Stimulated activated CD4-positive, alpha-beta T cell treated with anti-CD3 and anti-CD28 coated beads, Interleukin-15, amount 100 ng/mL, for 24 hours (primary cell): ENCODE data around the gene MYOG.

Experiments
- DNase-seq: peaks from one replicate; pipeline ENCODE4 v3.0.0-alpha.2; 2020

MYOG gene

DNA sequence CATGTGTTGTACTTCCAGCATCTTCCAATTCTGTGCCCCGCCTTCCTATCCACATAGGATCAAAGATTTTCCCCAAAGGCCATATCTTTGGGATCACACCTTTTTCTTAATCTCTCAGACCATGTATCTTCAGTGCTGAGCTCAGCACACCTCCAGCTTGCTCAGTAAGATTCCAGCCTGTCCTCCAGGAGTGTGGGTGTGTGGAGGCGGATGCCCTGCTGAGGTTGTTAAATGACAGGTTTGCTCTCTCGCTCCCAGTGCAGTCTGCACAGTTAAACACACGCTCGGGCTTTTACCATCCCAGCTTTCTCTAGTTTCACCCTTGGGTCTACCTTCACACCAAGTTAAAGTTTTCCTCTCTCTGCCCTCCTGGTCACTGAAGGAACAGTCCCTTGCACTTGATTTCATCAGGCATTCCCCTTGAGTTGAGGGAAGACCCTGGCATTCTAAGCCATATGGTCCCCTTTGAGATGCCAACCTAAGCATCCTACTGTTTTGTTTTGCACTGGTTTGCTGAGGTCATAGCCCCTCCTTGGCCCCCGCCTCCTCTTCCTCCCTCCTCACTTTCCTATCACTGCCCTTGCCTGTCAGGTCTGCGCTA, 13.7 kb downstream of the MYOG start:
- DNase-seq, result no peak

DNA sequence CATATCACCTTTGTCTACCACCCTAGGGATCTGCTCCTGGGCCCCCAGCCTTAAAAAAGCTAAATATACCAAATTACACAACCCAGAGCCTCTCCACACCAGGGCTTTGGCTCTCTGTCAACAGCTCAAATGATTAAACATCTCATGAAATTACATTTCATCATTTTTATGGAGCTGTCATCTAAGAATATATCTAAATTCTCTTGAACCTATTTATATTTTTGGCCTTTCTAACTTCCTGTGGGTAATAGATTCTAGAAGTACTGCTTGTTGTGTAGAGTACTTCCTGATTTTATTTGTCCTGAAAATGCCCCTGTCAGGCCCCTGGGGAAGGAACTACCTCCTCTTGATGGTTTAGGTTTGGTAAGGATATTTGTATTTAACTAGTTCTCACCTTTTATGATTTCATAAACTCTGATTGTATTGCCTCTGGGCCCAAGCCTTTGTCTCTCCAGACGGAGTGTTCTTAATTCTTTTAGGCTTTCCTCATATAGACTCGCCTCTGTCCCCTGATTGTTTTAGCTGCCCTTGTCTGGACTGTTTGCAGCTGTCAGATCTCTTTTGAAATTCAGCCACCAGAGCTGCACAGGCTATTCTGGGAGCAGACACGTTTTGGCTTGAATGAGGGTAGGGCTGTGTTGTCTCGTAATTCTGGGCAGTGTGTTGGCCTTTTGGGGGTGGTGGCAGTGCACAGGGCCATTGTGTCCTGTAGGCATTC, 16.6 kb downstream of the MYOG start:
- no peak for DNase-seq

- DNase-seq, result no peak
Measured at GRCh38 chr1:203066965-203067364, 18.8 kb downstream of the MYOG start.

GRCh38 chr1:203065986-203066385, 19.8 kb downstream of the MYOG start:
- DNase-seq, result no peak

DNA sequence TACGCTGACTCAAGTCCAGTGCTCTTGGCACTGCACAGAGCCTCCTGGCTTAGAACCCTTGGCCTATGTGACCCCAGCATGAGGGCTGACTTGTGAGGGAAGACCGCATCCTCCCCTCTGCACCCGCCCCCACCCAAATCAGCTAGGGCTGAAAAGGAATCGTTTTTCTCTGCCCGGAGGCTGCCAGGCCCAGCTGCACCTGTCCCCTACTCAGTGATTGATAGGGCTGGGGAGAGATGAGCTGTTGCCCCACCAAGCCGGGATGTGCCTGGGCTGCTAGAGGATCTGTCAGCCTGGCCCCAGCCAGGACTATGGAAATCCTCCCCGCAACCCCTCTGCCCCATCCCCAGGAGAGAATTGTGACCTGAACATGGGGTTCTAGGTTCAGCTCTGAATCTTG, 20.6 kb downstream of the MYOG start:
- DNase-seq, result no peak

DNA sequence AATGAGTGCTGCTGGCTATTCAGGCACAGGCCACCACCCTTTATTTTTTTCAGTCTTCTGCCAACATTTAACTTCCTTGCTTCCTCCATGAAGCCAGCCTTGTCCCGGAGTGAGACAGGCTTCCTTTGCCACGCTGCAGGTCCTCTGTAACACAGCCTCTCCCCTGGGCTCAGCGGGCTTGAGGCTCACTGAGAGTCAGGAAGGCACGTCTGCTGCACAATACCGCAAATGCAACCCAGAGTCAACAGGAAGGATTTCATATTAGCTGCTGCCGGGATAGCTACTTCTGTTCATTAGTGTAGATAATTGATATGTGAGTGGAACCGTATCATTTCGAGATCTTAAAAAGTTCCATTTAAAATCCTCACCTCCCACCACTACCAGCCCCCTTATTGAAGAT, 22.5 kb downstream of the MYOG start:
- DNase-seq, result no peak

DNA sequence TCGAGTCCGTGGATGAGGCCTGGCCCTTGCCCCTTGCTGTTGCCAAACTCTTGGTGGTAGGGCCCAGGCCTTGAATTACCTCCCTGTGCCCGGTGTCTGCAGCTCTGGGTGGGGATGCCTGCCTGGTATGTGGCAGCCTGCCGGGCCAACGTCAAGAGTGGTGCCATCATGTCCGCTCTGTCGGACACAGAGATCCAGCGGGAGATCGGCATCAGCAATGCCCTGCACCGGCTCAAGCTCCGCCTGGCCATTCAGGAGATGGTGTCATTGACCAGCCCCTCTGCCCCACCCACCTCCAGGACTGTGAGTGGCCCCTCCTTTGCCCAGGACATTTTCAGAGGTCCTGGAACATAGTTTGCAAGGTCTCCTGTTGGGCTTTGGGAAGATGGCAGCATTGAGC, 25.7 kb downstream of the MYOG start:
- no peak for DNase-seq

DNA sequence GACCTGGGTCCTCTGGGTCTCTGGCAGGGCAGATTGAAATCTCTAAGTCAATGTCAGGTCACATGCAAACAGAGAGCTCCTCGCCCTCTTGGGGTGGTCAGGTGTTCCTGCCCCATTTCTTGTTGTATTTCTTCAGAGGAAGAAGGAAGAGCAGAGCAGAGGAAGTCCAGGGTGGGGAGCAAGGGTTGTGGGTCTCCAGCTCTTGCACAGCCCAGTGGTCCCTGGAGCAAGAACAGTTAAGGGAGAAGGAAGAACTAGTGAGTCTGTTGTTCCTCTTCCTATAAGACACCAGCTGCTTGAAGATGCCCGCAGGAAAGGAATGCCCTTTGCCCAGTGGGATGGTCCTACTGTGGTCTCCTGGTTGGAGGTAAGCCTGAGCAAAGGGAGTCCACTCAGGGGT, 26.3 kb downstream of the MYOG start:
- no peak for DNase-seq

- DNase-seq, result no peak
Measured at GRCh38 chr1:203058676-203058935, 27.2 kb downstream of the MYOG start.

GRCh38 chr1:203057911-203058675, 27.7 kb downstream of the MYOG start:
- no peak for DNase-seq

DNA sequence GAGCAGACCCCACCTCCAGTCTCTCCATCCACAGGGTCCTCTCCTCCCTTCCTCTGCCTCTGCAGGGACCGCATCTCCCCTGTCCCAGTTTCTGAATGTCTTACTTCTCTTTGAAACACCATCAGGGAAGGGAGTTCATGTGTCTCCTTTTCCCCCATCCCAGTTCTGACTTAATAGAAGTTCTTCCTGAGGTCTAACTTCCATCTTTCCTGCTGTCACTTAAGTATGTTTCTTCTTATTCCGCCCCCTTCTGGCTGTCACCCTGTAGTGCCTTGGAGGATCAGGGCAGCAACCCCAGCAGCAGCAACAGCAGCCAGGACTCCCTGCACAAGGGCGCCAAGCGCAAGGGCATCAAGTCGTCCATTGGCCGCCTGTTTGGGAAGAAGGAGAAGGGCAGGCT, 29.3 kb downstream of the MYOG start:
- no peak for DNase-seq

- no peak for DNase-seq
Measured at GRCh38 chr1:203056012-203056411, 29.8 kb downstream of the MYOG start.

DNA sequence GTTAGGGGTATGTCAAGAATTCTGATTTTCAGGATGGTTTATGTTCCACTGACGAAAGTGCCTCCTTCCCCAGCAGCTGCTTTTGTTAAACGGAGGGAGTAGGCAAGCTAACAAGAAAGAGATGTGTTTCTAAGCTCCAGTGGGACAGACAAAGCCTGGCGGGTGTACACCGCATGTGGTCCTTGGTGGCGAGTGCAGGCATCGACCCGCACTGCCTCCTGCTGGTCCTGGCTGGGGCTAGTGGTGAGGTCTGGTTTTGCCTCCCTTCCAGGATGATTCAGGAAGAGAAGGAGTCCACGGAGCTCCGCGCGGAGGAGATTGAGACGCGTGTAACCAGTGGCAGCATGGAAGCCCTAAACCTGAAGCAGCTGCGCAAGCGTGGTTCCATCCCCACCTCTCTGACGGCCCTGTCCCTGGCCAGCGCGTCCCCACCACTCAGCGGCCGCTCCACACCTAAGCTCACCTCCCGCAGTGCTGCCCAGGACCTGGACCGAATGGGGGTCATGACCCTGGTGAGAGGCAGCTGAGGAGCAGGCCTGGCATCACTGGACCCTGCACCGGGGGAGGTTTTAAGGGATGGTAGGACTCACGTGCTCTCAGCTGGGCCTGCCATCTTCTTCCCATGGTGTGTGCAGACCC, 30.5 kb downstream of the MYOG start:
- no peak for DNase-seq

DNA sequence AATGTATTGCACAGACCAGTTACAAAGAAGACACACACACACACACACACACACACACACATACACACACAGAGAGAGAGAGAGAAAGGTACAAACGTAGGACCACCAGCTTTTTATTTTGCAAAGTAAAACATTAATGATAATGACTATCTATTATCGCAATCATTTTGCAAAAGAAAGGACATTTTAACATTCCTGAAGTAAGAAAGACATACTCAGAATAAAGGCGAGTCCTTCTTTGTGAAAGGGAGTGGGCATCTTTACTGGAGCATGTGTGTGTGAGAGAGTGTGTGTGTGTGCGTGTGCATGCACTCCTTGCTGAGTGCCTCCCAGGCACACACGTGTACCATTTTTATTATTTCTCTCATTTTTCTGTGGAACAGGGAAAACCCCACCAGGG, 31.2 kb downstream of the MYOG start:
- no peak for DNase-seq

GRCh38 chr1:203054184-203054583, 31.6 kb downstream of the MYOG start:
- no peak for DNase-seq

DNA sequence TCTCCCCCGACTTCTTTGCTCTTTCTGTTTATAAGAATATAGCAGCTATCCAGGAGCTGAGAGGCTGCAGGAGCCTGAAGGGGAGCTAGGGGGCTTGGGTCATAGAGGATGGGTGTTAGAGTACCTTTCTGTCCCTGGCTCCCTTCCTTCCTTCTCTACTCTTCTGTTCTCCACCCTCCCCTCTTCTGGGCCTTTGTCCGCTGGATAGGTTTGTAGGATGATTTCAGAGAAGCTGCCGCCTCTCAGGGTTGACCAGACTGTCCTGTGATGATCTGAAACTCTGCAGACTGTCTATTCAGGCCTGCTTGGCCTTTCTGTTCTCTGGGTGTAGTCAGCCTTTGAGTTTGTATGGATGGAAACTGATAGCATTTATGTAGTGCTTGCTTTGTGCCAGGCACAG, 33.2 kb downstream of the MYOG start:
- DNase-seq, result no peak

DNA sequence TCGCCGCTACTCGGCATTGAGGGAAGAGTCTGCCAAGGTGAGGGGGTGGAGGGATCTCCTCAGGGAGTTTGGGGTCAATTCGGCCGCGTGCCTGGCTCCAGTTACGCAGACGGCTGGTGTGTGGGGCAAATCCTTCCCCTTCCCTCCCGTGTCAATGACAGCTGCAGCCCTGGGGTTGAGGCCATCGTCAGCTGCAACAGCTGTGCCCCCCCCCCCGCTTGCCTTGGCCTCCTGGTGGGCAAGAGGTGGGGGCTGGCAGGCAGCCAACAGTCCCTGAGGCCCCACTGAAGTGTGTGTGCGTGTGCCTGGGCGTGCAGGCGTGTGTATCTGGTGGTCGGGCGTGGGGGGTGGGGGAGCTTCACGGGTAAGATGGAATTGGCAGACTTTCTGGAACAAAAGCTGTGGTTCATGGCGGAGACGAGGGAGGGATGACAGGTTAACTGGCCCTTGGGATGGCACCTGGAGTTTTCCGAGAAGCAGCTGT, 33.9 kb downstream of the MYOG start:
- no peak for DNase-seq

DNA sequence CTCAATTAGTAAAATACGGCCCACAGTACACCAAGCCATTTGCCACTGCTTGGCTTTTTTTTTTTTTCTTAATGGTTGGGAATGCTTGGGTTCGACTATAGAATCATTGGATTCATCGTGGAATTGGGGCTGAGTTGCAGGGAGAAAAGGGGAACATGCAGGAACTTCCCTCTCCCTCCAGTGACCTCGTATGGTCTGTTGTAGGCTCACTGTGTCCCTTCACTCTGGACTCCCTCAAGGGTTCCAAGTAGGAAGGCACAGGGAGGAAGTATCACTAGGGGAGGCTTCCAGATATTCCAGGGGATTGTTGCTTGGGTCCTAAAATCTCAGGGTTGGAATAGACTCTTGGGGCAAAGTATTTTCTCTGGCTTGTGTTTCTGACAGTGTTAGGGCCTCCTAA, 35.0 kb downstream of the MYOG start:
- no peak for DNase-seq

DNA sequence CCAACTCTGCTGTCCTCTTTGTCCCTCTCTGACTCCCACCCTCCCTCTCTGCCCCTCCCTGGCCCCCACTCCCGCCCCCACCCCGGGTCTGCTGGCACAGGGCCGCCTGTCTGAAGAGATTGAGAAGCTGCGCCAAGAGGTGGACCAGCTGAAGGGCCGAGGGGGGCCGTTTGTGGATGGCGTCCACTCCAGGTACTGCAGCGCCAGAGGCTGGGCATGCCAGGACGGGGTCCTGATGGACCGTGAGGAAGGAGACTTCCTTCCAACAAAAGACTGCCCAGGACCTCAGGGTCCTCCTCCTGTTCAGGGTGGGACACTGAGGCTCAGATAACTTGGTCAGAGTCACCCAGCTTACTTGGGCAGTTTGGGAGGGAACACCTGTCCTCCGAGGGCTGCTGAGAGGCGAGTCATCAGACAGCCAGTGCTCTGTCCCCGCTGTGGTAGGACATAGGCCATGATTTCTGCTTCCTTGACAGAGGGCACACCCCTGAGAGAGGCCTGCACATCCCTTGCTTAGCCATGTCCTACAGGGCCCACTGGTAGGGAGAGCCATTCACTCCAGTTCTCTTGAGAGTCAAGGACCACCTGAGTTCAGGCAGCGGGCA, 36.1 kb downstream of the MYOG start:
- no peak for DNase-seq

DNA sequence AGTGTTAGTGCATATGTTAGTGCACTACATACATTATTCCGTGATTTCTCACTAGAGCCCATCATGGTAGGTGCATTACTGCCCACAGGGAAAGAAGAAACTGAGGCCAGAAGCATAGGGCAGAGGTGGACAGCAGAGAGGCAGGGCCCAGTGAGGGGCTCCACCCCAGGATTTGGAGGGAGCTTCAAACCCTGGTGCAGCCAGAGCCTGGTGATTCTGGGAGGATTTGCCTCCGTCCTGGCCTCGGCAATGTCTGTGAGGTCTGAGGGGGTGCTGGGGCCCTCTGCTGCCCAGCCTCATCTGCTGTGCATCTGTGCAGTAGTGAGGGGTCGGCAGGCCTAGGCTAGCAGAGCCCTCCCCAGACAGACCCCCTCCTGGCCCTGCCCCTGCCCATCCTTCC, 36.7 kb downstream of the MYOG start:
- no peak for DNase-seq

GRCh38 chr1:203048555-203049051, 37.2 kb downstream of the MYOG start:
- DNase-seq, result no peak

DNA sequence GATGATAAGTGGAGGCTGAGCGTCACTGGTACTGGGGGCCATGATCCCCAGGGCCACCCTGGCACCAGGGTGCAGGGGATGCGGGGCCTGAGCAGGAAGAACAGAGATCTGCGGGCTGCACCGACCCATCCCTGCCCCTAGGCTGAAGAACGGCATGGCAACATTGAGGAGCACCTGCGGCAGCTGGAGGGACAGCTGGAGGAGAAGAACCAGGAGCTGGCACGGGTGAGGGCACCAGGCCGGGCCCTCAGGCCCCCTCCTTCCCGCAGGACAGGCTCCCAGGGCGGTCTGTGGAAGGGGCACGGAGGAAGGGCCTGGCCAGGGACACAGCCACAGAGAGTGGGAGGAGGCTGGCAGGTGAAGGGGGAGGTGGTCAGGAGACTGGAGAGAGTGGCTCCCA, 37.7 kb downstream of the MYOG start:
- no peak for DNase-seq

GRCh38 chr1:203046984-203047630, 38.7 kb downstream of the MYOG start:
- no peak for DNase-seq
